MCF 10A (cell line): ENCODE results near the gene TEX53. TPM values are rescaled to one million over a fixed set of nuclear protein-coding genes. Genes with fewer than 3 reads are reported as not detected.

Source experiments
- Bru-seq: library from RNA; stranded (reverse); fragments of 400-500 nt; gene quantifications from one replicate; lab custom pipeline; 2021; lab: Mats Ljungman, UMichigan
- BruChase-seq, 2 experiments: library from RNA; stranded (reverse); fragments of 400-500 nt; gene quantifications; one replicate each; lab custom pipeline; 2021; lab: Mats Ljungman, UMichigan
- BruUV-seq: library from RNA; stranded (reverse); fragments of 400-500 nt; replicated peaks from 2 replicates; lab custom pipeline; 2021; lab: Mats Ljungman, UMichigan
- CTCF ChIA-PET: fragments of 300-600 bp; sonication (Branson Sonifier 250); formaldehyde crosslinking; extraction: SDS; loops from one replicate; lab custom pipeline; 2021; ENCODE audit warnings: antibody characterized with exemption, inconsistent platforms; lab: Yijun Ruan, JAX
- POLR2A ChIA-PET: fragments of 300-600, 350-650 bp; sonication (Branson Sonifier 250); formaldehyde crosslinking; extraction: SDS; loops from one replicate; lab custom pipeline; 2020; ENCODE audit warnings: antibody characterized with exemption, inconsistent platforms; lab: Yijun Ruan, JAX
- DNase-seq: peaks from one replicate; pipeline ENCODE4 v3.0.0-alpha.2; 2018; ENCODE audit not compliant: unreplicated experiment
- H3K27ac Mint-ChIP-seq: one replicate; pipeline ENCODE4 v1.8.0; 2022; ENCODE audit warnings: mild to moderate bottlenecking, low read depth, mixed read lengths; ENCODE audit not compliant: unreplicated experiment
- H3K27me3 Mint-ChIP-seq: one replicate; pipeline ENCODE4 v1.8.0; 2022; ENCODE audit warnings: mixed read lengths; ENCODE audit not compliant: insufficient read depth, unreplicated experiment
- H3K36me3 Mint-ChIP-seq: one replicate; pipeline ENCODE4 v1.8.0; 2022; ENCODE audit warnings: mild to moderate bottlenecking, moderate library complexity, mixed read lengths; ENCODE audit not compliant: insufficient read depth, unreplicated experiment
- H3K4me1 Mint-ChIP-seq: one replicate; pipeline ENCODE4 v1.8.0; 2022; ENCODE audit warnings: mixed read lengths; ENCODE audit not compliant: insufficient read depth, unreplicated experiment
- H3K4me3 Mint-ChIP-seq: one replicate; pipeline ENCODE4 v1.8.0; 2022; ENCODE audit warnings: mild to moderate bottlenecking, moderate library complexity, mixed read lengths; ENCODE audit not compliant: unreplicated experiment
- H3K9me3 Mint-ChIP-seq: one replicate; pipeline ENCODE4 v1.8.0; 2022; ENCODE audit warnings: mixed read lengths; ENCODE audit not compliant: unreplicated experiment
- CTCF ChIP-seq: fragments of 200-600 bp; IDR thresholded peaks from one replicate; pipeline ENCODE4 v1.8.0; 2022; ENCODE audit warnings: antibody characterized with exemption, mild to moderate bottlenecking; ENCODE audit not compliant: unreplicated experiment
- intact Hi-C: fragments of 100-400 bp; cut with micrococcal nuclease; formaldehyde crosslinking; loops from 2 replicates; pipeline ENCODE4 v1.14.1; 2022
- long read RNA-seq: library from polyadenylated mRNA; stranded (forward); transcript quantifications from one replicate; pipeline ENCODE4 v2.0.0, GENCODE V29; 2022
- total RNA-seq: library from RNA; stranded (reverse); gene quantifications from 2 replicates; pipeline ENCODE4 v1.2.3, GENCODE V29; 2022

The TEX53 gene
- total RNA-seq (not detected in 2 replicates), Bru-seq, nascent RNA (not detected), BruChase-seq, experiment 1, labeled RNA remaining after a 6-hour chase (not detected), BruChase-seq, experiment 2, labeled RNA remaining after a 2-hour chase (not detected)
- long read RNA-seq, partial matches to known transcripts = 0 of 1 reads
- long read RNA-seq, other reads (novel, unspliced or antisense) = 1 of 1 reads

DNA sequence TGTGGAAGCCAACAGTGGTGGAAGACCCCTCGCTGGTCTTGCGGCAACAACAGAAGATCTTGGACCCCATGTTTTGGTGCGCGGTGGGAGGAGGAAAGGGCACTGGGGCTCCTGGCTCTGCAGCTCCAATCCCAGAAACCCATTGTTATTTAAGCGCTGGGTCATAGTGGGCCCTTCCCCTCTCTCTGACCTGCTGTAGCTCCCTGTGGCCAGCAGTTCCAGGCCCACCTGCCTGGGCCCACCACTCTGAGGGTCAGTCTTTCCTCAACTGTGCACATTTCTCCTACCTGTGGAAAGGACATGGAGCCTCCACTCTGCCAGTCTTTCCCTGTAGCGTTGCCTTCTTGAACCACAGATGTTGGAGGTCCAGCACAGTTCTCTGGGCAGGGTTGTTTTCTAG is at the start of gene TEX53:
Gene TEX53, minus strand, starts transcription at position 101 of the 400 bp plus-strand sequence. Its CDS starts 31 bp downstream, at position 70.
- H3K4me1 Mint-ChIP-seq = peaks cover 8% of the 10 kb centered on the region
- H3K9me3 Mint-ChIP-seq = no peaks in the 10 kb centered on the region
- no peak within 1 kb of the TSS for H3K27ac Mint-ChIP-seq
- ChIA-PET CTCF (interaction anchor here (0.6 to 1.5 kb wide), 8 partner anchors 22 to 470 kb away, joined by 3 to 9 read pairs (median 4); no protein-coding TSS in a partner anchor), POLR2A (no interaction called here)
- intact Hi-C loops = no loop called here
- no peak within 1 kb of the TSS for H3K4me3 Mint-ChIP-seq
- no peaks in the 10 kb centered on the region for H3K27me3 Mint-ChIP-seq
- no TSS peak for BruUV-seq
- peaks cover 6% of the 10 kb centered on the region for H3K36me3 Mint-ChIP-seq
- no peak for TF ChIP-seq CTCF
- no peak for DNase-seq

DNA sequence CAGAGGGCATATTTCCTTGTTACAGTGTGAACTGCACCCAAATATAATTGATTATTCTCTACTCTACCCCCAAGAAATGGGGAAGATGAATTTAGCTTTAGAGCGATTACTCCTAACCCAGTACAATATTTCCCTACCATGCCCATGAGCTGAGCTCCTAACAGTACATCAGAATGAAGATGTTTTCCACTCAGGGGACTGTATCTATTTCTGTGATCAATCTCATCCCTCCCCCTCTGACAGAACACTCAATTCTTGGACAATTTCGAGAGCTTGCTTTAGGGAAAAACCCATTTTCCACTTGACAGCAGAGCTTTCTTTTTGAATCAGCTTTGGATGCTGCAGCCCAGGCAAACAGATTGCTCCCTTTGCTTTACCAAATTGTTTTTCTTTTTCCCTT is 49.1 kb upstream of the TEX53 start:
- CTCF ChIA-PET = interaction anchor here (0.9 to 1.7 kb wide), 4 partner anchors 10 to 214 kb away, joined by 3 to 5 read pairs (median 4); no protein-coding TSS in a partner anchor
- H3K27me3 Mint-ChIP-seq = no peaks in the 10 kb centered on the region

GRCh38 chr9:114701988-114702387 is 44.4 kb upstream of the TEX53 start:
- no peaks in the 10 kb centered on the region for H3K36me3 Mint-ChIP-seq
- H3K4me1 Mint-ChIP-seq = no peaks in the 10 kb centered on the region
- BruUV-seq = no TSS peak
- POLR2A ChIA-PET = interaction anchor here (0.7 kb wide), 1 partner anchor 13 kb away, joined by 3 read pairs; no protein-coding TSS in a partner anchor
- TF ChIP-seq CTCF = no peak
- CTCF ChIA-PET = interaction anchor here (0.7 kb wide), 1 partner anchor 403 kb away, joined by 4 read pairs; no protein-coding TSS in a partner anchor
- no peaks in the 10 kb centered on the region for H3K9me3 Mint-ChIP-seq
- intact Hi-C loops = no loop called here
- H3K4me3 Mint-ChIP-seq = no peak overlapping the region
- no peaks in the 10 kb centered on the region for H3K27me3 Mint-ChIP-seq
- H3K27ac Mint-ChIP-seq = no peak overlapping the region
- no peak for DNase-seq

More for the DNA sequence above, 49.1 kb upstream of the TEX53 start:
- no peak for DNase-seq
- intact Hi-C loops = no loop called here
- no peak overlapping the region for H3K4me3 Mint-ChIP-seq
- H3K36me3 Mint-ChIP-seq = no peaks in the 10 kb centered on the region
- POLR2A ChIA-PET = no interaction called here
- H3K27ac Mint-ChIP-seq = no peak overlapping the region
- no peaks in the 10 kb centered on the region for H3K9me3 Mint-ChIP-seq
- TF ChIP-seq CTCF = no peak
- BruUV-seq = no TSS peak
- H3K4me1 Mint-ChIP-seq = no peaks in the 10 kb centered on the region

DNA sequence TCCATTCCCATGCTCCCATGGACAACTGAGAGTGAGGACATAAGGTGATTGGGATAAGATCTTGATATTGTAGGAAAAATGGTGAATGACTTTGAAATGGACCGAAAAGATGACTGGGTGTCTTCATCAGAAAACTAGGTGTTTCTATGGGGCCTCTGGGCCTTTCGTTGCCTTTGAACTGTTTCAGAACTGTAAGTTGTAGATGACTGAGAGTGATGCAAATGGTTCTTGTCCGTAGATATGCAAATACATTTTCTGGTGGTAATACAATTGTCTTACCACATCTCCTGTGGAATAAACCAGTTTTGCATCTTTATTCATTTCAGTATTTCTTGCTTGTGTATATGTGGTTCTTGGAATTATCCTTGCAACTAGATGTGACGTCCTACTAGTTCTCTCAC is 40.3 kb upstream of the TEX53 start:
- H3K9me3 Mint-ChIP-seq = no peaks in the 10 kb centered on the region
- BruUV-seq = no TSS peak
- POLR2A ChIA-PET = no interaction called here
- intact Hi-C loops = no loop called here
- H3K27ac Mint-ChIP-seq = no peak overlapping the region
- DNase-seq = no peak
- H3K4me3 Mint-ChIP-seq = no peak overlapping the region
- no peaks in the 10 kb centered on the region for H3K27me3 Mint-ChIP-seq
- H3K36me3 Mint-ChIP-seq = no peaks in the 10 kb centered on the region
- CTCF ChIA-PET = interaction anchor here (0.7 to 2.3 kb wide), 3 partner anchors 17 to 213 kb away, joined by 3 to 12 read pairs (median 3); partner anchors contain the start of gene TEX48
- no peaks in the 10 kb centered on the region for H3K4me1 Mint-ChIP-seq
- TF ChIP-seq CTCF = no peak
